Urinary bladder (tissue), 4 donors: ENCODE data around the gene NDC80. TPM values are rescaled to one million over a fixed set of nuclear protein-coding genes. Genes with fewer than 3 reads are reported as not detected.
"Not testable (repeated sequence)": the region's sequence is repeated elsewhere in the genome, so short reads cannot be mapped to it uniquely, and the experiment has no call there.

Source experiments
- DNase-seq: peaks from one replicate; pipeline ENCODE4 v3.0.0-alpha.2; 2015; ENCODE audit errors: extremely low spot score
- H3K27ac ChIP-seq: one replicate; pipeline ENCODE4 v1.5.1; 2013; ENCODE audit warnings: low read depth, mild to moderate bottlenecking, moderate library complexity
- H3K36me3 ChIP-seq: one replicate; pipeline ENCODE4 v1.6.1; 2013; ENCODE audit warnings: mild to moderate bottlenecking, moderate library complexity; ENCODE audit not compliant: insufficient read depth
- H3K4me1 ChIP-seq: one replicate; pipeline ENCODE4 v1.6.1; 2013; ENCODE audit warnings: mild to moderate bottlenecking, moderate library complexity; ENCODE audit not compliant: insufficient read depth
- H3K4me3 ChIP-seq: one replicate; pipeline ENCODE4 v1.5.1; 2013; ENCODE audit warnings: low read depth, low read length
- WGBS: extraction: QIAGEN DNeasy Blood & Tissue Kit; methylation state at CpG from one replicate; pipeline ENCODE4 v1.1.7; 2013; 5-methylcytosine and 5-hydroxymethylcytosine counted together
- polyA plus RNA-seq: library from polyadenylated mRNA; stranded (reverse); fragments of 200-250 nt; gene quantifications from one replicate; pipeline ENCODE4 v1.2.3, GENCODE V29; 2013
- total RNA-seq: library from RNA; depleted of rRNA; stranded (reverse); fragments of >200 nt; gene quantifications from one replicate; pipeline ENCODE4 v1.2.3, GENCODE V29; 2014
- donor health status: healthy with polysubstance abuse.
- donor health status: healthy.

Gene NDC80
- total RNA-seq (33.0 TPM), polyA plus RNA-seq (0.77 TPM)

DNA sequence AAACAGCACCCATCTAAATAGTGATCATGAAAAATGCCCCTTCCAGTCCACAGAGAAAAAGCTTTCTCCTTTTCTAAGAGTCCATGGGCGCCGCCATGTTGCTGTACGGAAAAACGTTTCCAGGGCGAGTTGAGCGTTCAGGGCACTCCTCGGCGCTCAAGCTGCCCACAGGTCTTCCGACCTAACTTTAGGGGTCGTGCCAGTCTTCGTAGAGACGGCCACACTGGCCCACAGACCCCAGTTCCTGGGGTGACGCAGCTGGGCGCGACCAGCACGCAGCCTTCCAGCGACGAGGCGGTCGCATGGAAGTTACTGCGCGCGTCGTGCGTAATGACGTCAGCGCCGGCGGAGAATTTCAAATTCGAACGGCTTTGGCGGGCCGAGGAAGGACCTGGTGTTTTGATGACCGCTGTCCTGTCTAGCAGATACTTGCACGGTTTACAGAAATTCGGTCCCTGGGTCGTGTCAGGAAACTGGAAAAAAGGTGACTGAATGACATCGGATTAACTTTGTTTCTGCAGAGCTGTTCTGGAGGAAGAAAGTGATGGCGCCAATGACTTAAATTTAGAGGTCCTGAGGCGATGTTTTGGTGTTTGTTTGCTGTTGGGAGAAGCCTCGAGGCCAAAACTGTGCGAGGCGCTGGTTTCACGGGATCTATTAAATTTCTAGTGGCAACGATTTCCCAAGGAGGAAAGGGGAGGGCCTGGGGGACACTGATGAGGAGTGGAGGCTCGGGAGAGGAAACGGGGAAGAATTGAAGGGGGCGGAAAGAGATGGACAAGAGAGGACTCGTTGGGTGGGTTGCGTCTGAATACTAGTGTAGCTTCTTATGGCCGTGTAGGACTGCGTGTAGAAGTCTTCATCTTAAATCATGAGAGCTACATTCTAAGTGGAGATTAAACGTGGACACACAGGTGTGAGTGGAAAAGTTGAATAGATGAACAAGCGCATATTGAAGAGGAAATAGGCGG, at the start of gene NDC80, which contains the start of gene METTL4:
Gene NDC80, plus strand, starts transcription at position 358 of the 971 bp plus-strand sequence. CDS start 1,429 bp downstream, outside the sequence.
Gene METTL4, minus strand, starts transcription at position 306 of the 971 bp plus-strand sequence. CDS start 4,289 bp downstream, outside the sequence.
- peaks cover 2% of the 10 kb centered on the region for H3K4me1 ChIP-seq
- peak within 1 kb of the TSS; percentile 94 for H3K27ac ChIP-seq
- WGBS: under 1% methylated on average over 55 of the region's 55 CpGs
- DNase-seq: peak; percentile 75
- no peaks in the 10 kb centered on the region for H3K36me3 ChIP-seq
- peak within 1 kb of the TSS; percentile 60 for H3K4me3 ChIP-seq

DNA sequence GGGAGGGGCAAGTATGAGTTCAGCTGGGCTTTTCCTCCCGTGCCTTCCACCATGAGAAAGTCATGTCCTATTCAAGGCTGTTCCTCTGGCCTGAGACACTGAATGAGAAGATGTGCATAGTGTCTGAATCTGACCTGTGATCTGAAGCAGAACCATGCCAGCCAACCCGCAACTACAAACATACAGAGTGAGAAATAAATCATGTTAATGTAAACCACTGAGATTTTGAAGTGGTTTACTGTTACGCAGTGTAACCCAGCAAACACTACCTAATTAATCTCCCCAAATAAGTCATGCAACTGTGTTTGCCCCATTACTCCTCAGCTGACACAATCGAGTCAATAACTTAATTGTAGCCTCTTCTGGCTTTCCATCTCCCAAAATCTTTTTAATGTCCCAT, 49.2 kb upstream of the NDC80 start:
- Histone ChIP-seq H3K4me3 (no peak overlapping the region), H3K4me1 (no peaks in the 10 kb centered on the region), H3K27ac (no peak overlapping the region), H3K36me3 (no peaks in the 10 kb centered on the region)
- 81% methylated on average over 4 of the region's 4 CpGs for WGBS
- DNase-seq: no peak

DNA sequence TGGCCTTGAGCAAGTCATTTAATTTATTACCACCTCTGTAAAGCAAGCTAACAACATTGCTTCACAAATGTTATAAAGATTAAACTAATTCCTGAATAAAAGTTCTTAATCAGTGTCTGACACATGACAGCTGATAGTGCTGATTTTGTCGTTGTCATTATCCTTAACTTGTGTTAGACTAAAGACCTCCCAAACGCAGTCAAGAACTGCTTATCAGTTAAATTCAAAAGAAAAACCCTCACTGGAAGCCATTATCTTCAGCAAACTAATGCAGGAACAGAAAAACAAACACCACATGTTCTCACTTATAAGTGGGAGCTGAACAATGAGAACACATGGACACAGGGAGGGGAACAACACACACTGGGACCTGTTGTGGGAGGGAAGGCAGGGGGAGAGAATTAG, 46.6 kb upstream of the NDC80 start:
- H3K36me3 ChIP-seq, H3K4me3 ChIP-seq: not testable (repeated sequence)
- WGBS: 19% methylated on average over 2 of the region's 2 CpGs

DNA sequence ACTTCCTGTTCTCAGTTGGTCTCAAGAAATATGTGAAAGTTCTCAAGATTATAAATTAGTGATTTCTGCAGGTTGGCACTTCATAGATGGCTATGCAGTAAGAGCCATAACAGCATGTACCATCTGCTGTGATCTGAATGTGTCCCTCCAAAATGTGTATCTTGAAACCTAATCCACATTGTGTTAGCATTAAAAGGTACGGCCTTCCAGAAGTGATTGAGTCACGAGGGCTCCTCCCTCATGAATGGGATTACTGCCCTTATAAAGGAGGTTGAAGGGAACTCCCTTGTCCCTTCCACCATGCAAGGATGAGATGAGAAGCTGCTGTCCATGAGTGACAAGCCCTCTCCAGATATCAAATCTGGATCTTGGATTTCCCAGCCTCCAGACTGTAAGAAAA, 45.0 kb upstream of the NDC80 start:
- no peak overlapping the region for H3K4me3 ChIP-seq
- 69% methylated on average over 2 of the region's 2 CpGs for WGBS
- no peak overlapping the region for H3K27ac ChIP-seq
- no peaks in the 10 kb centered on the region for H3K36me3 ChIP-seq
- no peaks in the 10 kb centered on the region for H3K4me1 ChIP-seq
- DNase-seq: no peak

More for the DNA sequence above, 46.6 kb upstream of the NDC80 start:
- not testable (repeated sequence) for H3K27ac ChIP-seq, DNase-seq, H3K4me1 ChIP-seq

DNA sequence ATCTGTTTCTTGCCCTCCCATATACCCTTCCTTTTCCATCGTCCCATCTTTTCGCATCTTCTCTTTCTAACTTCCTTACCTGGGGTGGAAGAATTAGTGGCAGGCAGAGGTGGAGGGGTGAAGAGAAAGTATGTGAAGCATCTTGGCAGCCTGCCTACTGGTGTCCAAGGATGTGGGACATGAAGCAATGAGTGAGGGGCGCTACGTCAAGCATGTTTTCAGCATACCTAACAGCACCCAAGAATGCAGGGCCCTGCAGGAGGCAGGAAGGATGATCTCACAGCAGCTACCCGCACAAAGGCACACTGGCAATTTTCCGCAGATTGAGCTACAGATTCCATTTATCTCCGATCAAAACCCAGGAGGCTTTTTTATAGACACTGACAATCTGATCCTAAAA, 42.2 kb upstream of the NDC80 start:
- H3K4me1 ChIP-seq: no peaks in the 10 kb centered on the region
- no peak overlapping the region for H3K4me3 ChIP-seq
- 74% methylated on average over 7 of the region's 7 CpGs for WGBS
- DNase-seq: no peak
- H3K27ac ChIP-seq: no peak overlapping the region
- no peaks in the 10 kb centered on the region for H3K36me3 ChIP-seq

DNA sequence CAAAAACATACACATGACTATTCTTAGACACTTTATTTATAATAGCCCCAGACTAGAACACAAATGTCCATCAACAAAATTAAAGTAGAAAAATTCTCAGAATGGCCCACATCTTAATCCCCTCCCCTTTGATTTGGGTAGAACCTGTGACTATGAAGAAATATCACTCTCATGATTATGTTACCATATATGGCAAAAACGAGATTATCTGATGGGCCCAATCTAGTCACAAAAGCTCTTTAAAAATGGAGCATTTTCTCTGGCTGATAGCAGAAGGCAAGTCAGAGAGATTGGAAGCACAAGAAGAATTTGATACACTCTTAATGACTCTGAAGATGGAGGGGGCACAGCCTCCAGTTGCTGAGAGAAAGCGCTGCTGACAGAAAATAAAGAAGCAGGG, 39.6 kb upstream of the NDC80 start:
- Histone ChIP-seq H3K36me3 (no peaks in the 10 kb centered on the region), H3K27ac (no peak overlapping the region), H3K4me1 (peaks cover 1% of the 10 kb centered on the region), H3K4me3 (no peak overlapping the region)
- WGBS: 90% methylated on average over 2 of the region's 2 CpGs
- no peak for DNase-seq

DNA sequence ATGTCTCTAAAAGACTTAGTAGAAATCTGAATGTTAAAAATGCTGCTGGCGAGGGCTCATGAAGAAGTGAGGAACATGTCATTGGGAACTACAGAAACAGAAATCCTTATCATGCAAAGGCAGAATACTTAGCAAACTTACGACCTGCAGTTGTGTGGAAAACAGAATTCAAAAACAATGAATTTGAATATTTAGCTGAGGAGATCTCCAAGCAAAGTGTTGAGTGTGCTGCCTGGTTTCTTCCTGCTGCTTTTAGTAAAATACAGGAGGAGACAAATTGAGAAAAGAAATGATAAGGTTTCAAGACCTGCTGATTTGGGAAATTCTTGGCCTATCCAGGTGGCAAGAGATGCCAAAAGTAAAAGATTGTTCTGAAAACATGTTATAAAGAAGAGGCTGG, 38.6 kb upstream of the NDC80 start:
- Histone ChIP-seq H3K27ac (no peak overlapping the region), H3K4me3 (no peak overlapping the region), H3K4me1 (peaks cover 1% of the 10 kb centered on the region), H3K36me3 (no peaks in the 10 kb centered on the region)
- no peak for DNase-seq
- 96% methylated on average over 2 of the region's 2 CpGs for WGBS

DNA sequence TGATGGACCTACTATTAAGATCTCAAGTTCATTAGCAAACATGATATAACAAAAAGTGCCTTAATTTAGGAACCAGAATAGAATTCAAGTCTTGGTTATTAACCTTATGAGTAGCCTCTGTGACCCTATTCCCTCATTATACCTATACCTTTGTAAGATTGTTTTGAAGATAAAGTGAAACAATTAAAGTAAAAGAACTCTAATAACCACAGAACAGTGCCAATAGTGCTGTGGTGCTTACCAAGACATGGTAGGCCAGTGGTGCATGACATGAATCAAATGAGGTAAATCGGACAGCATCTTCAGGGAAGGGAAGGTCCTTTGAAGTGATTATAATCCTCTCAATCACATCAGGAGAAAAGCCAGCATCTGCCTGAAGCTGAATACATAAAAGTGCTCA, 36.5 kb upstream of the NDC80 start:
- DNase-seq: no peak
- H3K36me3 ChIP-seq: no peaks in the 10 kb centered on the region
- peaks cover 1% of the 10 kb centered on the region for H3K4me1 ChIP-seq
- H3K27ac ChIP-seq: no peak overlapping the region
- H3K4me3 ChIP-seq: no peak overlapping the region
- WGBS: 98% methylated on average over 1 of the region's 1 CpG

DNA sequence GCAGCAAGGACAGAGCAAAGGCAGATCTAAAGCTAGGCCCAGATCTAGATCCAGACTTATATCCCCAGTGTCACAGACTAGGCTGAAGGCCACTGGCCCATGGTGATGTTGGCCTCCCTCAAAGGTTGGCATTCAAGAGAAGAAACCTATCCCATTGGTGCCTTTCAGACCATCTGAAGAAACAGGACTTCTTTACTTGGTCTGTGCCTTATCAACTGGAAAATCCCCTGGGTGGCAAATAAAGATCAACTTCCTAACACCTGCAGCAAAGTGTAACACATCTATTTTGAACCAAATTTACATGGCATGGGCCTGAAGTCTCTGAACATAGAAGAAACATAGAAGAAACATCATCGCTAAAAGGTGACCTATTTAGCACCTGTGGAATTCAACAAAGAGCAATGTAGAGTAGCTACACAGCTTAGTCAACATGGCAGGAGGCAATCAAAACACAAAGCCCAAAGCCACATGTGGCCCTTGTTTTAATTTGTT, 35.9 kb upstream of the NDC80 start:
- no peak for DNase-seq
- WGBS: 97% methylated on average over 1 of the region's 1 CpG
- no peak overlapping the region for H3K27ac ChIP-seq

DNA sequence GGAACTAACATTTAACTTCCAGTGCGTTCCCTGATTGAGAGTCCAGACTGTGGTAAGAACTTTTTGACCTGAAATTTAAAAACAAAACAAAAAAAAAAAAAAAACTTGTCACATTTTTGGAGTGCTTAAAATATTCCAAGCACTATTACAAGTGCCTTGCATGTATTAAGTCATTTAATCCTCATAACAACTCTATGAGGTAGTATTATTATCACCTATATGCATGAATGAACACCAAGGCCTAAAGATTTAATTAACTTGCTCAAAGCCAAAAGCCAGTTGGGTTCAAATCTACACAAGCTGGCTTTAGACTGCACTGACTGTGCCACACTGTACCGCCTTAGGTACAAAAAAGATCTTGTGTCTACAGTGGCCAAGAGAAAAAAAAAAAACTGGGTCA, 35.3 kb upstream of the NDC80 start:
- H3K27ac ChIP-seq: no peak overlapping the region
- over 99% methylated on average over 2 of the region's 2 CpGs for WGBS
- no peak overlapping the region for H3K4me3 ChIP-seq
- H3K36me3 ChIP-seq: no peaks in the 10 kb centered on the region
- H3K4me1 ChIP-seq: peaks cover 1% of the 10 kb centered on the region
- DNase-seq: no peak

More for the DNA sequence above, 35.9 kb upstream of the NDC80 start:
- H3K4me1 ChIP-seq: peaks cover 1% of the 10 kb centered on the region
- no peaks in the 10 kb centered on the region for H3K36me3 ChIP-seq
- no peak overlapping the region for H3K4me3 ChIP-seq

DNA sequence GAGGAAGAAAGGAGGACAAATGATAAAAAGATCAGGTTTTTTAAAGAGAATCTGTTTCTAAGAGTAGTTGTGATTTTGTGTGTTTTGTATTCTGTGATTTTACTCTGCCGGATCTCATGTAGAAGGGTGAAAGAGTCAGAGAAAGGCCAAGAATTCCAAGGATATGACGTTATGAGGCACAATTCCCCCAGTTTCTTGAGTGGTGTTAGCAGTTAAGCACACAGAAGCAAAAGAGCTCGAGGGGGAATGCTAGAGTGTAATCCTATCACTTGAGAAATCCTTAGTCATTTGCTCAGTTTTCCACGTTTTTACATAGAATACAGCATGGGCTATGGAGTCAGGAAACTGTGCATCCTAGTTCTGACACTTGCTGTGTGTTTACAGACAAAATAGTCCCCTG, 34.9 kb upstream of the NDC80 start:
- 45% methylated on average over 4 of the region's 4 CpGs for WGBS
- no peak for DNase-seq
- H3K27ac ChIP-seq: no peak overlapping the region

DNA sequence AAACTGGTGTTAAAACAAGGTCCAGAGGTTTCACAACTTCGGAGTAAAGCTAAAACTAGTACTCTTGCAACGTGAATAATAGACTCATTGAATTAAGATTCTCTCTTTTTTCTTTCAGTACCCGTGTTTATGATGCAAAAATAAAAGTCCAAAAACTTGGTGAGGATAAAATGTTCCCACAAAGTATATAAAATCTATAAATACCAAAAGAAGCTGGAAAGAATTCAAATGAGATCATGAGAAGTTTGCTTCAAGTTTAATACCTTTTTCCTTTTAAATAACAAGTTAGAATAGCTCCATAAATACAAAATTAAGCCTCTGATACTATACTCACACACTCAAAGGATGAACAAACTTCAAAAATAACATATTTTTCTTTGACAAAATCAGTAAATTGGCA, 34.1 kb upstream of the NDC80 start:
- no peak overlapping the region for H3K27ac ChIP-seq
- no peak for DNase-seq
- peaks cover 1% of the 10 kb centered on the region for H3K4me1 ChIP-seq

More for the DNA sequence above, 34.9 kb upstream of the NDC80 start:
- H3K36me3 ChIP-seq: no peaks in the 10 kb centered on the region
- H3K4me3 ChIP-seq: no peak overlapping the region
- H3K4me1 ChIP-seq: peaks cover 1% of the 10 kb centered on the region

DNA sequence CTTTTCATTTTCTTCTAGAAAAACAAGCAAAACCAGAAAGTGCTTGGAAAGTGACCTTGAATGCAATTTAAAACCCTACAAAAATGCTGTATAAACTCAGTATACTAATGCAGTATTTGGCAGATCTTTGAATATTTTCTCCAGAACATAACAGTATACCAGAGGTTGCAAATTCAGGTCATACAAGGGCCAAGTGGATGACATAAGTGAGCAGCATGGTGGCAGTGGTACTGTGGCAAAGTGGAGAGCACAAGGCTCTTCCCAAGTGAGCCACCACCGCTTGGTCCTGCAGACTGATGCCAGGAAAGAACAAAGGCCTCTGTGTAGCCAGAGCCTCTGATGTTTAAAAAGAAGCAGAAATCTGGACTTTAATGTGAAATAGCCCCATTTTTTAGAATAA, 33.1 kb upstream of the NDC80 start:
- peaks cover 1% of the 10 kb centered on the region for H3K4me1 ChIP-seq
- no peak overlapping the region for H3K27ac ChIP-seq
- no peaks in the 10 kb centered on the region for H3K36me3 ChIP-seq
- DNase-seq: no peak
- 94% methylated on average over 1 of the region's 1 CpG for WGBS
- H3K4me3 ChIP-seq: no peak overlapping the region

More for the DNA sequence above, 34.1 kb upstream of the NDC80 start:
- 20% methylated on average over 3 of the region's 3 CpGs for WGBS
- no peaks in the 10 kb centered on the region for H3K36me3 ChIP-seq
- no peak overlapping the region for H3K4me3 ChIP-seq

DNA sequence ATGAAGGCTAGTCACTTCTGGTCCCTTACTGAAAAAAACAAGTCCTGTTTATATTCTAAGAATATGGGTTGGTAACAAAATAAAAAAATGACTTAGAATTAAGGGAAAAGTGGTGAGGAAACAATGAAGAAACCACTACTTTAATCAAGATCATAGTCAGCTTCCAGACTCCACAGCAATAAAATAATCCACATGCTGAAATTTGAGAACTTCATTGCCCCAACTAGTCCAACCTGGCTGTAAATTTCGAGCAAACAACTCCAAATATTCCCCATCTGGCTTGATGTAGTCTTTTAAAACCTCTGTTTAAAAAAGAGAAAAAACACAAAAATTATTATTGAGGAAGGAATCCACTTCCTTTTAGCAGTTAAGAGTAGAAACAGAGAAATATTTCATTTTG, 32.5 kb upstream of the NDC80 start:
- no peak overlapping the region for H3K27ac ChIP-seq
- no peaks in the 10 kb centered on the region for H3K36me3 ChIP-seq

More for the DNA sequence above, 32.5 kb upstream of the NDC80 start:
- H3K4me1 ChIP-seq: peaks cover 1% of the 10 kb centered on the region
- no peak for DNase-seq
- H3K4me3 ChIP-seq: no peak overlapping the region
- 38% methylated on average over 1 of the region's 1 CpG for WGBS
